Transverse colon (tissue), 4 donors: ENCODE data around the gene MAN1C1.

Experiments used
- CTCF ChIP-seq, 5 experiments: fragments of 200-600 bp in 3 of 5; fragments of 450-650 bp in 2 of 5; sonication (generic) in 3 of 5; IDR thresholded peaks; 1 replicate in 2 of 5; 2 replicates in 3 of 5; pipeline ENCODE4 v1.5.1; 2016 to 2017; ENCODE audit warnings: antibody characterized with exemption in 5 of 5, inconsistent platforms in 3 of 5, mild to moderate bottlenecking in 2 of 5, moderate library complexity in 1 of 5
- EP300 ChIP-seq: sonication (generic); formaldehyde crosslinking; IDR thresholded peaks from one replicate; pipeline ENCODE4 v1.6.1; 2017; ENCODE audit warnings: antibody characterized with exemption, low read depth
- POLR2A ChIP-seq: fragments of 450-650 bp; IDR thresholded peaks from one replicate; pipeline ENCODE4 v1.6.1; 2016; ENCODE audit warnings: antibody characterized with exemption, mild to moderate bottlenecking, moderate library complexity
- POLR2AphosphoS5 ChIP-seq, 3 donors: sonication (generic); formaldehyde crosslinking; IDR thresholded peaks; one replicate each; pipeline ENCODE4 v1.6.1; 2016; ENCODE audit warnings: antibody characterized with exemption in 3 of 3

DNA sequence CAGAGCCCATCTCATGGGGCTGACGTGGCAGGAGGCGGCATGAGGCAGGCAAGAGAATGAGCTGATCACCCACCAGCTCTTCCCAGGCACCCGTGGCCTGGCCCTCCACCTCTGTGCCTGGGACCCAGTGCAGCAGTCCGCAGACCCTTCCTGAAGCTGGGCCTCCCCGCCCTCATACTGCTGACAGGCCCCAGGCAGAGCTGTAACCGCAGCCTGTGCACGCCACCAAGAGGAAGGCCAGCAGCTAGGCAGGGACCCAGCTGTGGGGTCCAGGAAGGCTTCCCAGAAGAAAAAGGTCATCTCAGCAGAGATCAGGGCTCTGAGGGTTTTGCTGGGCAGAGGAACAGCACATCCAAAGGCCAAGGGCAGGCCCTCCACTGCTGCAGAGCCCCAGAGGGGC, 193.3 kb downstream of the MAN1C1 start:
- TF ChIP-seq EP300 (no peak), CTCF (IDR thresholded peaks at IDR 0.05) (no peak), POLR2A (no peak), POLR2AphosphoS5 (IDR thresholded peaks at IDR 0.05) (no peak)
